SU-DHL-6 (cell line): ENCODE results near the gene ALAS1.

Source experiments
- H2AFZ ChIP-seq: fragments of 200-600 bp; sonication (generic); 2 replicates; pipeline ENCODE4 v1.6.1; 2014; ENCODE audit warnings: low read depth, mild to moderate bottlenecking, moderate library complexity, mixed read lengths, antibody characterized with exemption, low read length; ENCODE audit not compliant: severe bottlenecking
- H3F3A ChIP-seq: fragments of 200-600 bp; shearing (Covaris generic); 2 replicates; pipeline ENCODE4 v1.6.0; 2016; ENCODE audit warnings: antibody characterized with exemption, mild to moderate bottlenecking; ENCODE audit not compliant: insufficient read depth
- H3K27ac ChIP-seq: fragments of 200-600 bp; sonication (generic); 2 replicates; pipeline ENCODE4 v1.5.1; 2016; ENCODE audit warnings: low read depth, mild to moderate bottlenecking, low read length, moderate library complexity, mixed read lengths
- H3K27me3 ChIP-seq: fragments of 200-600 bp; sonication (generic), shearing (Covaris generic); 2 replicates; pipeline ENCODE4 v1.6.0; 2014; ENCODE audit warnings: mild to moderate bottlenecking, low read length
- H3K36me3 ChIP-seq: fragments of 200-600 bp; sonication (generic); 2 replicates; pipeline ENCODE4 v1.6.1; 2014; ENCODE audit warnings: mild to moderate bottlenecking, low read length, mixed read lengths
- H3K4me2 ChIP-seq: fragments of 300-600, 200-600 bp; shearing (Covaris generic), sonication (generic); 2 replicates; pipeline ENCODE4 v1.6.0; 2014; ENCODE audit warnings: low read length, low read depth, mild to moderate bottlenecking; ENCODE audit not compliant: poor library complexity, severe bottlenecking
- H3K4me3 ChIP-seq: fragments of 200-600 bp; sonication (generic); 2 replicates; pipeline ENCODE4 v1.5.1; 2014; ENCODE audit warnings: antibody characterized with exemption, low read length, mild to moderate bottlenecking, mixed read lengths; ENCODE audit not compliant: insufficient read depth, poor library complexity, severe bottlenecking
- H3K79me2 ChIP-seq: fragments of 200-600 bp; sonication (generic); 2 replicates; pipeline ENCODE4 v1.6.1; 2014; ENCODE audit warnings: mild to moderate bottlenecking, low read length, moderate library complexity; ENCODE audit not compliant: insufficient read depth
- H3K9ac ChIP-seq: fragments of 200-600 bp; sonication (generic); 2 replicates; pipeline ENCODE4 v1.7.0; 2014; ENCODE audit warnings: mild to moderate bottlenecking, low read length
- H3K9me2 ChIP-seq: fragments of 200-600 bp; sonication (generic); replicated peaks from 2 replicates; pipeline ENCODE4 v1.6.1; 2014; ENCODE audit warnings: low read length; ENCODE audit not compliant: insufficient read depth
- H3K9me3 ChIP-seq: fragments of 200-600 bp; sonication (generic); 2 replicates; pipeline ENCODE4 v1.6.1; 2014; ENCODE audit warnings: low read length, mixed read lengths; ENCODE audit not compliant: insufficient read depth
- H4K20me1 ChIP-seq: fragments of 200-600 bp; sonication (generic); 2 replicates; pipeline ENCODE4 v1.6.1; 2014; ENCODE audit warnings: low read depth, mild to moderate bottlenecking, antibody characterized with exemption, low read length, moderate library complexity, mixed read lengths
- CTCF ChIP-seq: fragments of 200-600 bp; sonication (generic); IDR thresholded peaks from one replicate; pipeline ENCODE4 v1.5.1; 2017; ENCODE audit warnings: antibody characterized with exemption, mild to moderate bottlenecking, low read length, moderate library complexity; ENCODE audit not compliant: insufficient read depth, poor library complexity, severe bottlenecking
- EZH2phosphoT487 ChIP-seq: fragments of 200-600 bp; sonication (generic), shearing (Covaris generic); conservative IDR thresholded peaks from 2 replicates; pipeline ENCODE4 v1.6.1; 2018; ENCODE audit warnings: mild to moderate bottlenecking, antibody characterized with exemption, low read length, moderate library complexity, mixed read lengths

ALAS1 gene

DNA sequence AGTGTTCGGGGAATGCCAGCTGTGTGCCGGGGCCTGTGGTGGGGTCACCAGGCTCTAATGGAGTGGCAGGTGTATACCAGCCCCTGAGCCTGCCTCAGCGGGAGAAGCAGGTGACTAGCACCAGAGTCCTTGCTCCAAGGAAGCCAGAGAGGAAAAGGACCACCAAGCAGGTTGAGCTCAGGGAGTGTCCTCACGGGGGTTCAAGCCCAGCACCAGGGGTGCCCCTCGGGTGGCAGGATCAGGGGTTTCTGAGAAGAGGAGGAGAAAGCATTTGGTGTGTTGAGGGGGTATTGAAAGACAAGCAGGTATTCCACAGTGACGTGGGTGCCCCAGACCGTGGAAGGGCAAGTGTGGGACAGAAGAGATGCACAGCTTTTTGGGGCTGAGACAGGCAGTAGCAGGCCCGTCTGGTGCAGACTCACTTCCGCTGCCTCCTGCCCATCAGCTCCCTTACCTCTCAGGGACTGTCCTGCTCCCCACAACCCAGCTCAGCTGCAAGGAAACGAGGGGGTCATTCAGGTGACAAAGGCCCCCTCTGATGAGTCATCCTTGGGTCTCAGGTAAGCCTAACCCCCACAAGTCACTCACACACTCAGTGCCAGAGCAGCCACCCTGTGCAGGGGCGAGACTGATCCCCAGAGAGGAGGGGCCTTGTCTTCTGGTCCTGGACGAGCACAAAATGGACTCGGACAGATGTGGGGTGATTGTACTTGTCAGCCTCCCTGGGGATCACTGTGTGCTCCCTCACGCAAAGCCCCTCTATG is 22.4 kb upstream of the ALAS1 start:
- no peaks in the 10 kb centered on the region for H4K20me1 ChIP-seq
- no peaks in the 10 kb centered on the region for H3K9me2 ChIP-seq
- no peaks in the 10 kb centered on the region for H3F3A ChIP-seq
- H3K9ac ChIP-seq: no peak overlapping the region
- H3K4me3 ChIP-seq: no peak overlapping the region
- no peak overlapping the region for H2AFZ ChIP-seq
- H3K4me2 ChIP-seq: no peak overlapping the region
- no peaks in the 10 kb centered on the region for H3K27me3 ChIP-seq
- H3K36me3 ChIP-seq: no peaks in the 10 kb centered on the region
- H3K9me3 ChIP-seq: no peaks in the 10 kb centered on the region
- TF ChIP-seq CTCF: no peak
- TF ChIP-seq EZH2phosphoT487: no peak
- no peaks in the 10 kb centered on the region for H3K79me2 ChIP-seq
- no peak overlapping the region for H3K27ac ChIP-seq

DNA sequence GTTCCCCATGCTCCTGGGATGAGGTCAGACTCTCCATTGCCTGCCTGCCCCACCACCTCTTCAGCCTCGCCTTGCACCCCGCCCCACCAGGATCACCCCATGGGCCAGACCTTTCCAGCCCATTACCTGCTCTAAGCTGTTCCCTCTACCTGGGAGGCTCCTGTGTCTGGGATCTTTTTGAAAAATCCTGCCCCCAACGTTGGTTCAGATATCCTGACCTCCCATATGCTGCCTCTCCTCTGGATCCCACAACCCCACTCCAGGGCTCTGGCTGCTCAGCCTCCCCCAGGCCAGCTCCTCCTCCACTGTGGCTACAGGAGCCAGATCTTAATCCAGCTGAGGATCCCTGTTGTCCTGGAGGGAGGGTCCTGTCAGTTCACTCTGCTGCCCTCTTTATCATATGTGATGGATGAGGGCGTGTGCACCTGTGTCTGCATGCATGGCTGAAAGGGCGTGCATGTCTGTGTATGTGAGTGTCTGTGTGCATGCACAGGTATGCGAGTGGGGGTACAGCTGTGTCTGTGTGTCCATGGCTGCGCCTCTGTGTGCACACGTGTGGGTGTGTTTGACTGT is 21.7 kb upstream of the ALAS1 start:
- no peak overlapping the region for H3K27ac ChIP-seq
- H3K4me3 ChIP-seq: no peak overlapping the region
- no peak overlapping the region for H3K4me2 ChIP-seq
- no peaks in the 10 kb centered on the region for H3K27me3 ChIP-seq
- no peaks in the 10 kb centered on the region for H3K9me2 ChIP-seq
- no peaks in the 10 kb centered on the region for H4K20me1 ChIP-seq
- no peaks in the 10 kb centered on the region for H3K79me2 ChIP-seq
- no peaks in the 10 kb centered on the region for H3F3A ChIP-seq
- no peaks in the 10 kb centered on the region for H3K36me3 ChIP-seq
- TF ChIP-seq CTCF: no peak
- no peak for TF ChIP-seq EZH2phosphoT487
- no peaks in the 10 kb centered on the region for H3K9me3 ChIP-seq
- no peak overlapping the region for H2AFZ ChIP-seq
- no peak overlapping the region for H3K9ac ChIP-seq

GRCh38 chr3:52176951-52177700 is 20.8 kb upstream of the ALAS1 start:
- Histone ChIP-seq H3K36me3 (no peaks in the 10 kb centered on the region), H3K27me3 (no peaks in the 10 kb centered on the region), H2AFZ (no peak overlapping the region), H3K4me2 (no peak overlapping the region), H3K4me3 (no peak overlapping the region), H3K9me2 (no peaks in the 10 kb centered on the region), H3K9me3 (no peaks in the 10 kb centered on the region), H3K9ac (no peak overlapping the region), H3F3A (no peaks in the 10 kb centered on the region), H4K20me1 (no peaks in the 10 kb centered on the region), H3K79me2 (no peaks in the 10 kb centered on the region), H3K27ac (no peak overlapping the region)
- TF ChIP-seq EZH2phosphoT487: no peak
- TF ChIP-seq CTCF: no peak
